ENCODE data around the gene C2CD3. TPM values are rescaled to one million over a fixed set of nuclear protein-coding genes. Genes with fewer than 3 reads are reported as not detected.

C2CD3 gene
- total and polyA plus RNA-seq, 9 of the 15 experiments (the other 6 are each of a cell fraction or from before 2014, with no cell fraction given): 4.4 to 20.2 (median 15.4) TPM

- TF ChIP-seq NR2C2 (CRISPR knock-in tag; IDR thresholded peaks at IDR 0.05) (no peak), NR2C2 (tag; IDR thresholded peaks at IDR 0.05) (0 out of 2 replicates have a peak, but pooled peaks have one; percentile 80), HDAC2 (IDR thresholded peaks at IDR 0.05) (no peak), CTBP1 (IDR thresholded peaks at IDR 0.05; ENCODE audit: borderline replicate concordance) (no peak), ZFP30 (CRISPR knock-in tag; IDR thresholded peaks at IDR 0.05; ENCODE audit: borderline replicate concordance) (no peak), RFX5 (IDR thresholded peaks at IDR 0.05; ENCODE audit: low read depth, low read length) (no peak), HINFP (tag; conservative IDR thresholded peaks at IDR 0.05; ENCODE audit: low read depth) (peak; percentile 71), HNRNPL (IDR thresholded peaks at IDR 0.05; ENCODE audit: low read depth, low read length) (no peak), ZNF76 (CRISPR knock-in tag; IDR thresholded peaks at IDR 0.05; ENCODE audit: borderline replicate concordance) (no peak), CCAR2 (IDR thresholded peaks at IDR 0.05; ENCODE audit: low read depth, low read length) (no peak), JUNB (CRISPR knock-in tag; conservative IDR thresholded peaks at IDR 0.05) (no peak), ZNF174 (CRISPR knock-in tag; IDR thresholded peaks at IDR 0.05) (no peak), NFE2 (IDR thresholded peaks at IDR 0.05; ENCODE audit: low read depth) (no peak), DMBX1 (CRISPR knock-in tag; IDR thresholded peaks at IDR 0.05; ENCODE audit: borderline replicate concordance) (no peak), GMEB1 (CRISPR knock-in tag; IDR thresholded peaks at IDR 0.05) (no peak), FOXA1 (IDR thresholded peaks at IDR 0.05; ENCODE audit: borderline replicate concordance) (no peak), ZNF778 (CRISPR knock-in tag; IDR thresholded peaks at IDR 0.05) (no peak), POLR2A (conservative IDR thresholded peaks at IDR 0.05) (no peak), CHD4 (IDR thresholded peaks at IDR 0.05; ENCODE audit: insufficient read depth, insufficient replicate concordance, low read depth, low read length, poor library complexity, severe bottlenecking) (no peak), TBP (optimal IDR thresholded peaks at IDR 0.05; ENCODE audit: low read depth, low read length) (no peak), ZNF695 (CRISPR knock-in tag; IDR thresholded peaks at IDR 0.05) (no peak; the same call in none of the 2 replicates), BRCA1 (IDR thresholded peaks at IDR 0.05) (no peak), BRCA1 (CRISPR knock-in tag; IDR thresholded peaks at IDR 0.05) (no peak)
- TF ChIP-seq, protein P1, sequence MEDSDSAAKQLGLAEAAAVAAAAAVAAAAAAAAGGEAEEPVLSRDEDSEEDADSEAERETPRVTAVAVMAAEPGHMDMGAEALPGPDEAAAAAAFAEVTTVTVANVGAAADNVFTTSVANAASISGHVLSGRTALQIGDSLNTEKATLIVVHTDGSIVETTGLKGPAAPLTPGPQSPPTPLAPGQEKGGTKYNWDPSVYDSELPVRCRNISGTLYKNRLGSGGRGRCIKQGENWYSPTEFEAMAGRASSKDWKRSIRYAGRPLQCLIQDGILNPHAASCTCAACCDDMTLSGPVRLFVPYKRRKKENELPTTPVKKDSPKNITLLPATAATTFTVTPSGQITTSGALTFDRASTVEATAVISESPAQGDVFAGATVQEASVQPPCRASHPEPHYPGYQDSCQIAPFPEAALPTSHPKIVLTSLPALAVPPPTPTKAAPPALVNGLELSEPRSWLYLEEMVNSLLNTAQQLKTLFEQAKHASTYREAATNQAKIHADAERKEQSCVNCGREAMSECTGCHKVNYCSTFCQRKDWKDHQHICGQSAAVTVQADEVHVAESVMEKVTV (CRISPR knock-in tag; IDR thresholded peaks at IDR 0.05): no peak
Observed at GRCh38 chr11:73983741-73984538, 186.9 kb downstream of the C2CD3 start (continued).
